ENCODE data around the gene PTPRT.

GRCh38 chr20:42053350-42053749, 1136.4 kb downstream of the PTPRT start:
- TF ChIP-seq CTCF (conservative IDR thresholded peaks at IDR 0.05; ENCODE audit: low read depth in 2 of 2) (no peak), ETS1 (IDR thresholded peaks at IDR 0.05) (no peak), POLR2AphosphoS5 (IDR thresholded peaks at IDR 0.05; ENCODE audit: low read depth) (no peak), REST (IDR thresholded peaks at IDR 0.05; ENCODE audit: unreplicated experiment) (no peak), EZH2phosphoT487 (IDR thresholded peaks at IDR 0.05; ENCODE audit: unreplicated experiment) (no peak), EZH2 (IDR thresholded peaks at IDR 0.05; ENCODE audit: low read depth, unreplicated experiment) (no peak), JUNB (IDR thresholded peaks at IDR 0.05; ENCODE audit: unreplicated experiment) (no peak), NANOG (IDR thresholded peaks at IDR 0.05; ENCODE audit: borderline replicate concordance) (no peak), CREB1 (CRISPR knock-in tag; IDR thresholded peaks at IDR 0.05; ENCODE audit: low read depth) (no peak), ZNF114 (CRISPR knock-in tag; IDR thresholded peaks at IDR 0.05) (no peak), ZNF462 (CRISPR knock-in tag; IDR thresholded peaks at IDR 0.05) (no peak), ZNF331 (CRISPR knock-in tag; IDR thresholded peaks at IDR 0.05; ENCODE audit: low read depth) (no peak)
